Sciatic nerve (tissue), 2 donors: ENCODE results near the gene PRDM16. TPM values are rescaled to one million over a fixed set of nuclear protein-coding genes. Genes with fewer than 3 reads are reported as not detected.

Experiments
- ATAC-seq: fragments of 200-7000 bp; cut with Tn5 transposase; one replicate; pipeline ENCODE4 v1.9.1; 2020; ENCODE audit warnings: mild to moderate bottlenecking, moderate library complexity
- DNase-seq: peaks from one replicate; pipeline ENCODE4 v3.0.0-alpha.2; 2020; ENCODE audit warnings: low spot score
- intact Hi-C: fragments of 100-400 bp; cut with DNase I; formaldehyde crosslinking; loops from one replicate; pipeline ENCODE4 v1.14.2; 2022
- total RNA-seq: library from RNA; stranded (reverse); fragmentation: NEBNext Ultra II Directional; extraction: Animal tissue kit (Norgen Biotek cat#: 25700); gene quantifications from one replicate; pipeline ENCODE4 v1.2.1, GENCODE V29; 2021
- donor health status: DM: no; HTN: no; CAD: no.
- donor health status: DM: no; HTN: no; CAD: no.

Gene PRDM16
- total RNA-seq, 1 donor from 2014 or later: 31.3 TPM

GRCh38 chr1:3179471-3179870 lies 110.5 kb downstream of the PRDM16 start:
- no peak for DNase-seq
- intact Hi-C loops: no loop called here

GRCh38 chr1:3180915-3181314 lies 111.9 kb downstream of the PRDM16 start:
- intact Hi-C loops: no loop called here
- no peak for DNase-seq
- ATAC-seq: no peak

More at GRCh38 chr1:3179471-3179870, 110.5 kb downstream of the PRDM16 start:
- ATAC-seq: no peak

- DNase-seq (no peak), ATAC-seq (no peak)
- intact Hi-C loops: no loop called here
Measured at GRCh38 chr1:3181956-3182355, 113.0 kb downstream of the PRDM16 start.

GRCh38 chr1:3183411-3183810 lies 114.4 kb downstream of the PRDM16 start:
- no peak for DNase-seq
- no peak for ATAC-seq
- intact Hi-C loops: no loop called here

DNA sequence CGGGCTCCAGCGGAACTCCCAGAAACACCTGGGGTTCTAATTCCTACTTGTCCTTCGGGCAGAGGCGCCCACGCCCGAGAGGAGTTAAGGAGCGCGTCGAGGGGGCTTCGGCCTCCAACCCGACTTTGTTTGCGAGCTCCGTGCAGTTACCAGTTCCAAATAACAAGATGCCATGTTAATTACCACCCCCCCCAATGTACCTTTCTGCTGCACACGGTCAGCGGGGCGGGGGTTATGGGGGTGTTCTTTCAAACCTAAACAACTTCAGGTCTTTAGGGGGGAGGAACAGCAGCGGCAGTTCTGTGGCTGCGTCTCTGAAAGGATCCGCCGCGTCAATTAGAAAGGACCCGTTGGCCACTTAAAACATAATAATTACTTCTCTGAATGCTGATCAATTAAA lies 114.8 kb downstream of the PRDM16 start:
- intact Hi-C loops: no loop called here
- no peak for DNase-seq
- no peak for ATAC-seq

DNA sequence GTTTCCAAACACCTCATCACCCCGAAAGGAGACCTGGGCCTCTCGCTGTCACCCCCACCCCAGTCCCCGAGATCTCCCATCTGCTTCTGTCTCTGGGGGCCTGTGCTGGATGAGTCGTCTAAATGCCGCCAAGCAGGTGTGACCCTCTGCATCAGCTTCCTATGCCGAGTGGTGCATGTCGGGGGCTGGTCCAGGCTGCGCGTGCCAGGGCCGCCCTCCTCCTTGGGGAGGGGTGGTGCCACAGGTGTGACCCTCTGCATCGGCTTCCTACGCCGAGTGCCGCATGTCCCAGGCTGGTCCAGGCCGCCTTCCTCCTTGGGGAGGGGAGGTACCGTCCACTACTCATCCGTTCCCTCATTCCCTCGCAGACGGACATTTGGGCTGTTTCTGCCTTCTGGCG lies 115.7 kb downstream of the PRDM16 start:
- no peak for ATAC-seq
- intact Hi-C loops: no loop called here
- DNase-seq: no peak

GRCh38 chr1:3185896-3186525 lies 117.0 kb downstream of the PRDM16 start:
- DNase-seq: no peak
- intact Hi-C loops: no loop called here
- no peak for ATAC-seq

GRCh38 chr1:3186526-3186921 lies 117.5 kb downstream of the PRDM16 start:
- intact Hi-C loops: no loop called here
- ATAC-seq (peak; percentile 70), DNase-seq (peak; percentile 85)

- intact Hi-C loops: no loop called here
- ATAC-seq (no peak), DNase-seq (no peak)
Measured at GRCh38 chr1:3187415-3188149, 118.6 kb downstream of the PRDM16 start.

- no peak for ATAC-seq
- DNase-seq: no peak
- intact Hi-C loops: no loop called here
Measured at GRCh38 chr1:3188150-3188971, 119.4 kb downstream of the PRDM16 start.

DNA sequence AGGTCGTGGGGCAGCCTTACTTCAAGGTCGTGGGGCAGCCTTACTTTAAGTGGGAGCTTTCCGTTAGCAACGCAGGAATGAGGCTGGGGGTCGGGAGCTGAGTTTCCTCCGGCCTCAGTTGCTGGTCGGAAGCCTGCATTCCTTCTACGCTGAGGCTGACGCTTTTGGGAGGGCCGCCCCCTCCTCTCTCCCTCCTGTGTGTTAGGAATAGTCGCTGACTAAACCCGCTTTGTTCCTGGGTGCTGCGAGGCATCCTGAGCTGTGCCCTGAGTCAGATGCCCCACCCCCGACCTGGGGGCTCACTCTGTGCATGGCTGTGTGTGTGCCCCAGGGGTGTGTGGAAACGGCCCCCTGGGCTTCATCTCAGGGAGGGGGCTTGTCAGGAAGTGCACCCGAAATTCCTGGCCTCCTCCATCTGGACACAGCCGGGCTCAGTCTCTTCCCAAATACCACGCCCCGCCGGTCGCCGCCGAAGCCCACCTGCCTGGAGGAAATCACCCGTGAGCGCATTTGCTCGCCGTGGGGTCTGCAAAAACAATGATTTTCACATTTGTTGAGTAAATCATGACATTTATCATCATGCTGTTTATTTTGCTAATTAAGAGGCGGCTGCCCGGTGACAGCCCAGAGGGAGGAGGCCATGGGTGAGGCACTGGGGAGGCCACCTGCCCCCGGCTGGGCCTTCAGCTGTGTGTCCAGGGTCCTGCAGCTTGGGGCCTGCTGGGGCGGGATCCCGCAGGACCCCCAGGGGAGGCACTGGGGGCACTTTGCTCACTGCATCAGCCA lies 121.4 kb downstream of the PRDM16 start:
- ATAC-seq (no peak), DNase-seq (no peak)
- intact Hi-C loops: no loop called here

DNA sequence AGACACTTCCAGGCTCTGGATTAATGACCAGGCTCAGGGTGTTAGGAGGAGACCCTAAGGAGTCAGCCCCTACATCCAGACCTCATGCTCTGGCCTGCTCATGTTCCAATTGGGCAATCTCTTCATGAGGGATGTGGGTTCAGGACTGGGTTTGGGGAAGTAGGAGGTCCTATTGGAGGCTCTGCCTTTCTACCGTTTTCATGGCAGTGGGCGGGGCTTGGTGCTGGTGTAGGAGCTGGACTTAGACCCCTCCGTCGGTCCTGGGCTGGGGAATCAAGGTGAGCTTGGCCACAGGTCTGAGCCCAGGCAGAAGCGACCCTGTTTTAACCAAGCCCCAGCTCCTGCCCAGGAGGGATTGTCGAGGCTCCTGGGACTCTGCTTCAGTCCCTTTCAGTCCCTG lies 123.4 kb downstream of the PRDM16 start:
- intact Hi-C loops: no loop called here
- DNase-seq (no peak), ATAC-seq (no peak)

DNA sequence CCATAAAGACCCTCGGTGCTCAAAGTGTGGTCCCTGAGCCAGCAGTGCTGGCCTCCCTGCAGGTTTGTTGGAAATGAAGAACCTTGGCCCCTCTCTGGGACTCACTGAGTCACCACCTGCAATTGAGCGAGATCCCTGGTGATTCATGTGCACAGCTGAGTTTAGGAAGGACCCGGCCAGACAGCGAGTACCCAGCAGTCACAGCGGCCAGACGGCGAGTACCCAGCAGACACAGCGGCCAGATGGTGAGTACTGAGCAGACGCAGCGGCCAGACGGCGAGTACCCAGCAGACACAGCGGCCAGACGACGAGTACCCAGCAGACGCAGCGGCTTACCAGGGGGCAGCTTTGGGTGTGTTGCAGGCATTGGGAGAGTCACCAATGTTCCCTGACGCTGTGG lies 123.8 kb downstream of the PRDM16 start:
- ATAC-seq: no peak
- intact Hi-C loops: no loop called here
- DNase-seq: no peak

GRCh38 chr1:3193811-3194210 lies 124.8 kb downstream of the PRDM16 start:
- no peak for DNase-seq
- intact Hi-C loops: no loop called here
- no peak for ATAC-seq

DNA sequence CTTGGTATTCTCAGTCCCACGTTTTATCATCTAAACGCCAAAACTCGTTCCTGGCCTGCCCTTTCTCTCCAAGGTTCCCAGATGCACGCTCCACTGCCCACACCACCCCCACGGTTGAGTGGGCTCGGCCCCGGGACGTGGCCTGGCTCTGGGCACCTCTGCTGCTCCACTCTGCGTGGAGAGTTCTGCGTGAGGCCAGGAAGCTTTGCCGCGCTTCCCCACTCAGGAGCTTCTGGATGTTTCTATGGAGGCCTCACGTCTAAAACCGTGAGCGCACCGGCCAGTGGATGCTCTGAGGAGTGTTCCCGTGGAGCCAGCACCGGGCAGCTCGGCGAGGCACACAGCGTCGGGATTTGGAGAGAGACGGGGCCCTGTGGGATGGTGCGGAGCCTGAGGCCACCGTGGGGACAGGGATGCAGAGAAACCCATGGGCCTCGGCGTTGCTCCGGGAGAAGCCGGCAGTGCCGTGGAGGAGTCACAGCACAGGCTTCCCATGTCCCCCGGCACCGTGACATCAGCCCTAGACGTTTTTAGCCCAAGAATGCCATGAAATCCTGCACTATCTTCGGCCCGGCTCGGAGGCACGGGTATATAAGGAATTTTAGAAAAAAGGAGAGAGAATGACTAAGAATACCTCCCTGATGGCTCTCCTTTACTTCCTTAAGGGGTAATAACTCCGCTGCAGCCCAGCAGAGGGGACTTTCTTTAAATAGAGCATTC lies 125.9 kb downstream of the PRDM16 start:
- ATAC-seq: no peak
- intact Hi-C loops: no loop called here
- DNase-seq: no peak

DNA sequence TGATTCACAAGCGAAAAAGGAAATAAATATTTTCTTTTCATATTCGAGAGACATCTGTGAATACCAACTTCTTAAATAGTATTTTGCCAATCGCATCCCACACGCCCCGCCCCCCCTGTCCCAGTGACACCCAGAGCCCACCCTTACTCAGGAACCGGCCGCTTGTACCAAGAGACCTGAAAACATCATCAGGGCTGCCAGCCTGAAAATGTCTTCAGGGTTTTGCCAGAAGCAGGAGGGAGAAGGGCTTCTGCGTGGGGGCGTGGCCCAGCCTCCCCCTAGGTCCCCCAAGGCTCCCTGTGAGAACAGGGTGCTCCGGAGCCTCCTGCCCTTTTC lies 126.4 kb downstream of the PRDM16 start:
- intact Hi-C loops: no loop called here
- ATAC-seq: no peak

GRCh38 chr1:3195966-3196515 lies 127.0 kb downstream of the PRDM16 start:
- DNase-seq (no peak), ATAC-seq (no peak)
- intact Hi-C loops: no loop called here

More for the DNA sequence above, 126.4 kb downstream of the PRDM16 start:
- no peak for DNase-seq

- no peak for ATAC-seq
- intact Hi-C loops: no loop called here
- no peak for DNase-seq
Measured at GRCh38 chr1:3196577-3197245, 127.7 kb downstream of the PRDM16 start.
